ENCODE data around the gene SEMA3F. TPM values are rescaled to one million over a fixed set of nuclear protein-coding genes. Genes with fewer than 3 reads are reported as not detected.

The SEMA3F gene
- total and polyA plus RNA-seq, 2 of the 4 experiments (the other 2 are of a cell fraction) = 7.3 to 23.3 TPM

GRCh38 chr3:50169232-50169832, 14.2 kb downstream of the SEMA3F start:
- H3K14ac ChIP-seq (replicated peaks; ENCODE audit: low read depth, low read length) = no peak overlapping the region
- H3K9me1 ChIP-seq (ENCODE audit: insufficient read depth, low read length) = peaks cover 36% of the 10 kb centered on the region
- no TSS peak for BruUV-seq (replicated peaks)
- peaks cover 7% of the 10 kb centered on the region for H3K36me3 ChIP-seq (ENCODE audit: control insufficient read depth, insufficient read depth, low read length)
- H4K5ac ChIP-seq (ENCODE audit: low read depth, low read length) = no peak overlapping the region
- dilution Hi-C loops (cut with HindIII; ENCODE audit: low sequenced_read_pairs, unreplicated experiment) = no loop called here
- H2BK5ac ChIP-seq (ENCODE audit: low read depth, low read length, poor library complexity, severe bottlenecking) = no peak overlapping the region
- ChIA-PET CTCF (no interaction called here), POLR2A (ENCODE audit: unreplicated experiment) (no interaction called here)
- no peak overlapping the region for H3K4me2 ChIP-seq (ENCODE audit: low read depth, low read length)
- no peak overlapping the region for H3K9ac ChIP-seq (ENCODE audit: low read depth, low read length)
- H4K20me1 ChIP-seq (ENCODE audit: insufficient read depth, low read length) = peaks cover 4% of the 10 kb centered on the region; the same call in 1 of the 2 replicates
- no peak overlapping the region for H3K4me3 ChIP-seq (ENCODE audit: insufficient read depth, low read depth, low read length)
- TF ChIP-seq BHLHE40 (IDR thresholded peaks at IDR 0.05; ENCODE audit: low read depth, low read length) = no peak
- no peak for TF ChIP-seq MAZ (IDR thresholded peaks at IDR 0.05; ENCODE audit: borderline replicate concordance, low read depth, low read length)
- TF ChIP-seq CEBPB (IDR thresholded peaks at IDR 0.05; ENCODE audit: low read depth, low read length) = no peak
- no peak for TF ChIP-seq SMC3 (IDR thresholded peaks at IDR 0.05; ENCODE audit: low read depth, low read length)
- TF ChIP-seq POLR2A (IDR thresholded peaks at IDR 0.05; ENCODE audit: low read depth, low read length) = no peak
- H3K56ac ChIP-seq (ENCODE audit: extremely low read depth, insufficient read depth, low read length) = no peak overlapping the region
- peak overlapping the region; percentile 93; the same call in 1 of the 2 replicates for H2BK120ac ChIP-seq (ENCODE audit: low read depth, low read length)
- intact Hi-C loops (cut with micrococcal nuclease) = no loop called here
- H4K91ac ChIP-seq (ENCODE audit: insufficient read depth, low read depth, low read length) = no peak overlapping the region
- no peaks in the 10 kb centered on the region for H3K9me3 ChIP-seq (ENCODE audit: control insufficient read depth, insufficient read depth, low read length)
- H3K27ac ChIP-seq (ENCODE audit: insufficient read depth, low read length) = no peak overlapping the region
- H3K23ac ChIP-seq (ENCODE audit: low read depth, low read length) = no peak overlapping the region
- in situ Hi-C loops (cut with MboI; ENCODE audit: low sequenced_read_pairs) = no loop called here
- no peak overlapping the region for H2BK20ac ChIP-seq (ENCODE audit: low read depth, low read length)
- H2AFZ ChIP-seq (replicated peaks; ENCODE audit: low read length, poor library complexity) = no peak overlapping the region
- peak overlapping the region; percentile 94; the same call in 1 of the 3 replicates for H2BK15ac ChIP-seq (ENCODE audit: low read depth, low read length)
- peak overlapping the region; percentile 97 for H2AK5ac ChIP-seq (ENCODE audit: low read depth, low read length)
- no peak overlapping the region for H2AK9ac ChIP-seq (replicated peaks; ENCODE audit: low read depth, low read length, poor library complexity)
- ATAC-seq (ENCODE audit: low read depth) (no peak), DNase-seq (no peak)
- no peaks in the 10 kb centered on the region for H3K27me3 ChIP-seq (ENCODE audit: control insufficient read depth, insufficient read depth, low read length)
- peaks cover 46% of the 10 kb centered on the region for H3K4me1 ChIP-seq (ENCODE audit: control insufficient read depth, insufficient read depth, low read length)
- H3K4ac ChIP-seq (ENCODE audit: low read depth, low read length) = peak overlapping the region; percentile 88
- H4K8ac ChIP-seq (ENCODE audit: low read depth in 2 of 2, low read length in 2 of 2) = peak overlapping the region in 1 of 2 experiments; percentile 85; a peak in 1 of 4 replicates
- no peak overlapping the region for H3K18ac ChIP-seq (ENCODE audit: low read depth, low read length)
- peaks cover 15 to 85% of the 10 kb centered on the region in 2 experiments; a peak in 3 of 4 replicates for H3K79me1 ChIP-seq (ENCODE audit: low read depth in 1 of 2, low read length in 2 of 2)
- WGBS, 2 experiments (ENCODE audit: extremely low coverage in 2 of 2, insufficient read length in 1 of 2) = 79% methylated on average over 3 of the region's 11 CpGs; no CpG with 5 or more reads in 1 of the 2 experiments
